ENCODE results near the gene SLFN12L.

GRCh38 chr17:35515027-35515426, 22.5 kb downstream of the SLFN12L start:
- TF ChIP-seq CTCF (optimal IDR thresholded peaks at IDR 0.05 in 1 of 3, IDR thresholded peaks at IDR 0.05 in 1 of 3, conservative IDR thresholded peaks at IDR 0.05 in 1 of 3; ENCODE audit: extremely low read depth in 1 of 3, insufficient read depth in 2 of 3, low read length in 3 of 3): no peak
- TF ChIP-seq EZH2 (IDR thresholded peaks at IDR 0.05; ENCODE audit: low read length): no peak

Data from keratinocyte (primary cell).